VCaP (cell line): ENCODE data around the gene DEFB123.

Source experiments
- H3K27ac ChIP-seq: fragments of 450-650 bp; 2 replicates; pipeline ENCODE4 v1.5.1; 2017
- CTCF ChIP-seq: fragments of 450-650 bp; conservative IDR thresholded peaks from 2 replicates; pipeline ENCODE4 v1.5.1; 2017; ENCODE audit warnings: mild to moderate bottlenecking, moderate library complexity

DEFB123 gene

DNA sequence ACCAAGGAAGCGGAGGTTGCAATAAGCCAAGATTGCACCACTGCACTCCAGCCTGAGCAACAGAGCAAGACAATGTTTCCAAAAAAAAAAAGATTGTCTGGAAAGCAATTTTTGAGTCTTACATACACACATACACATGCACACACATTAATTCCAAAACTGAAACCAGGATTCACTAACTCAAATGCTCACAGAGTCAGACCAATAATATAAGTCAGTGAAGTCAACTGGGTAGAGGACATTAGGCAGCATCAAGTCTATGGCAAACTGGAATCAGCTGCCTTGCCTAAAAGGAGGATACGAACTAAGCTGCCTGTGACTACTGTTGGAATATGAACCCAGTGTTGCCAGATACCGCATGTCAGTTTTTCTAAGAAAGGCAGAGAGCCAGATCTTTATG is 50.3 kb downstream of the DEFB123 start:
- no peak overlapping the region for H3K27ac ChIP-seq
- no peak for TF ChIP-seq CTCF

GRCh38 chr20:31494131-31494530 is 53.7 kb downstream of the DEFB123 start:
- no peak for TF ChIP-seq CTCF
- no peak overlapping the region for H3K27ac ChIP-seq

GRCh38 chr20:31496761-31497295 is 56.4 kb downstream of the DEFB123 start:
- no peak for TF ChIP-seq CTCF
- no peak overlapping the region for H3K27ac ChIP-seq

DNA sequence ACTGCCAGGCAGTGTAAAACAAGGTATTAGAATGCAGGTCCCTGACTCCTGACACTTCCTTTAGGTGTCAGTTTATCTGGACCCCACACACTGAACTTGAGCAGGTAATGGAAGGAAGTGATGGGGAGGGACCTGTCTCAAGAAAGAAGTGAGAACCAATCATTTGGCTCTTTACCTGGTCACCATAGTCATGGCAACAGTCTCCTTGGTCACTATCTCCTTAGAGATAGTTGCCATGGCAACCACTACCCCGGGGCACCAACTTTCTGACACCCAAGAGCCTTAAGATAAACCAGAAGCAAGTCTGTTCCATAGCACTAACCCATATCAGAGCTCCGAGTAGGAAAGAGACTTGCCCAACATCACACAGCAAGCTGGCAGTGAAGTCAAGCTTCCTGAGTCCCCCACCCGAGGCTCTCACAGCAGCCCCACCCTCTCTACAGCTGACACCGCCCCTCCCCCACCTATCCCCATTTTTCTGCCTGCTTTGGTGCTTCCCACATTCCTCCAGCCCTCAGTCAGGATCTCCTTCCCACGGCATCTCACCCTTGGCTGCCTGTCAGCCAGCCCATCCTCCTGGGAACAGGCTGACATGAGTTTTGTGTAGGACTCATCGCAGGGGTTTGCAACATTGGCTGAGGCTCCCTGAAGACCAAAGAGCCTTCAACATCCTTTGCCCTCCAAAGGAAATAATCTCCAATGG is 57.6 kb downstream of the DEFB123 start:
- no peak overlapping the region for H3K27ac ChIP-seq
- no peak for TF ChIP-seq CTCF
